Stimulated activated CD8-positive, alpha-beta memory T cell treated with anti-CD3 and anti-CD28 coated beads, Interleukin-4, amount 100 ng/mL, for 48 hours (primary cell): ENCODE results near the gene ZNF584.
"Not testable (repeated sequence)": the region's sequence is repeated elsewhere in the genome, so short reads cannot be mapped to it uniquely, and the experiment has no call there.

Experiments used
- DNase-seq: peaks from one replicate; pipeline ENCODE4 v3.0.0-alpha.2; 2020

Gene ZNF584

GRCh38 chr19:58386576-58387337 is 21.7 kb upstream of the ZNF584 start, which contains the start of gene RPS5:
Gene RPS5, plus strand, starts transcription at chr19:58387269. Its CDS starts 869 bp downstream, at chr19:58388138.
- peak; percentile 96 for DNase-seq

- DNase-seq = peak; percentile 36
These were observed 20.9 kb upstream of the ZNF584 start for GRCh38 chr19:58387338-58388174.

GRCh38 chr19:58388175-58388526 is 20.3 kb upstream of the ZNF584 start:
- no peak for DNase-seq

GRCh38 chr19:58392945-58393724 is 15.3 kb upstream of the ZNF584 start:
- DNase-seq = no peak

- no peak for DNase-seq
These were observed 14.8 kb upstream of the ZNF584 start for GRCh38 chr19:58393725-58394033.

- DNase-seq = no peak
These were observed 13.6 kb upstream of the ZNF584 start for GRCh38 chr19:58394821-58395219.

- DNase-seq = peak; percentile 63
These were observed 13.1 kb upstream of the ZNF584 start, which contains the start of gene RNF225 for GRCh38 chr19:58395220-58395978. Gene RNF225, plus strand, starts transcription at chr19:58395656. Its CDS starts 434 bp downstream, at chr19:58396090.

GRCh38 chr19:58395979-58396627 is 12.3 kb upstream of the ZNF584 start:
- DNase-seq = peak; percentile 57

GRCh38 chr19:58396691-58397532 is 11.5 kb upstream of the ZNF584 start:
- no peak for DNase-seq

- no peak for DNase-seq
These were observed 10.9 kb upstream of the ZNF584 start for GRCh38 chr19:58397533-58398037.

GRCh38 chr19:58398087-58398486 is 10.4 kb upstream of the ZNF584 start:
- DNase-seq = no peak

- no peak for DNase-seq
These were observed 9.9 kb upstream of the ZNF584 start for GRCh38 chr19:58398545-58398944.

- DNase-seq = no peak
These were observed 8.5 kb upstream of the ZNF584 start for GRCh38 chr19:58399903-58400302.

- no peak for DNase-seq
These were observed 8.0 kb upstream of the ZNF584 start for GRCh38 chr19:58400316-58400915.

- DNase-seq = peak; percentile 99
These were observed 7.3 kb upstream of the ZNF584 start for GRCh38 chr19:58400916-58401839.

- DNase-seq = no peak
These were observed 6.5 kb upstream of the ZNF584 start for GRCh38 chr19:58401840-58402421.

GRCh38 chr19:58403920-58404478 is 4.5 kb upstream of the ZNF584 start:
- DNase-seq = not testable (repeated sequence)
